Activated naive CD4-positive, alpha-beta T cell treated with anti-CD3 and anti-CD28 coated beads, Interleukin-2, amount 50 U/mL, for 72 hours (primary cell): ENCODE measurements around the gene APOBEC3G. TPM values are rescaled to one million over a fixed set of nuclear protein-coding genes. Genes with fewer than 3 reads are reported as not detected.
"Not testable (repeated sequence)": the region's sequence is repeated elsewhere in the genome, so short reads cannot be mapped to it uniquely, and the experiment has no call there.

Source experiments
- ATAC-seq, 2 donors: fragments of 150-1000 bp; cut with Tn5 transposase; 2 replicates each; pipeline ENCODE4 v1.10.0; 2021; ENCODE audit warnings: mild to moderate bottlenecking in 2 of 2, moderate library complexity in 2 of 2
- DNase-seq, 2 donors: peaks; one replicate each; pipeline ENCODE4 v3.0.0; 2021 to 2022; ENCODE audit warnings: low spot score in 2 of 2
- H3K27ac Mint-ChIP-seq, 2 donors: one replicate each; pipeline ENCODE4 v1.8.0; 2022; ENCODE audit warnings: mild to moderate bottlenecking in 2 of 2, mixed read lengths in 2 of 2
- H3K36me3 Mint-ChIP-seq, 2 donors: one replicate each; pipeline ENCODE4 v1.8.0; 2022; ENCODE audit warnings: mixed read lengths in 2 of 2
- H3K9me3 Mint-ChIP-seq, 2 donors: one replicate each; pipeline ENCODE4 v1.8.0; 2022; ENCODE audit warnings: mixed read lengths in 2 of 2
- total RNA-seq, 2 donors: library from RNA; stranded (reverse); gene quantifications; one replicate each; pipeline ENCODE4 v1.2.3, GENCODE V29; 2022

The APOBEC3G gene
- total RNA-seq, 2 donors from 2014 or later = 29.1 to 48.3 TPM

- Mint-ChIP-seq H3K36me3 (no peaks in the 10 kb centered on the region), H3K9me3 (no peaks in the 10 kb centered on the region), H3K27ac (no peak overlapping the region)
- DNase-seq (no peak), ATAC-seq (no peak)
Observed at GRCh38 chr22:39055658-39056057, 21.4 kb upstream of the APOBEC3G start.

GRCh38 chr22:39061290-39061689 lies 15.8 kb upstream of the APOBEC3G start:
- H3K9me3 Mint-ChIP-seq, DNase-seq, H3K36me3 Mint-ChIP-seq: not testable (repeated sequence)

GRCh38 chr22:39061951-39062350 lies 15.1 kb upstream of the APOBEC3G start:
- DNase-seq, H3K27ac Mint-ChIP-seq, ATAC-seq, H3K36me3 Mint-ChIP-seq, H3K9me3 Mint-ChIP-seq: not testable (repeated sequence)

More at GRCh38 chr22:39061290-39061689, 15.8 kb upstream of the APOBEC3G start:
- ATAC-seq, H3K27ac Mint-ChIP-seq: not testable (repeated sequence)

GRCh38 chr22:39063904-39064303 lies 13.2 kb upstream of the APOBEC3G start:
- H3K27ac Mint-ChIP-seq = peak overlapping the region in 1 of 2 donors; percentile 19
- not testable (repeated sequence) for ATAC-seq, DNase-seq, H3K9me3 Mint-ChIP-seq, H3K36me3 Mint-ChIP-seq

- not testable (repeated sequence) for H3K9me3 Mint-ChIP-seq, DNase-seq, H3K36me3 Mint-ChIP-seq, H3K27ac Mint-ChIP-seq
- peak in 1 of 2 donors; percentile 33 for ATAC-seq
Observed at GRCh38 chr22:39066442-39067276, 10.4 kb upstream of the APOBEC3G start.

GRCh38 chr22:39068033-39068785 lies 8.9 kb upstream of the APOBEC3G start:
- no peaks in the 10 kb centered on the region for H3K36me3 Mint-ChIP-seq
- no peaks in the 10 kb centered on the region for H3K9me3 Mint-ChIP-seq
- H3K27ac Mint-ChIP-seq = no peak overlapping the region
- DNase-seq (no peak), ATAC-seq (no peak)

- DNase-seq (no peak), ATAC-seq (no peak)
- Mint-ChIP-seq H3K9me3 (no peaks in the 10 kb centered on the region), H3K27ac (no peak overlapping the region), H3K36me3 (no peaks in the 10 kb centered on the region)
Observed at GRCh38 chr22:39070186-39070585, 6.9 kb upstream of the APOBEC3G start.

GRCh38 chr22:39072581-39072981 lies 4.5 kb upstream of the APOBEC3G start:
- not testable (repeated sequence) for DNase-seq, H3K36me3 Mint-ChIP-seq, ATAC-seq, H3K27ac Mint-ChIP-seq, H3K9me3 Mint-ChIP-seq

GRCh38 chr22:39073981-39074380 lies 3.1 kb upstream of the APOBEC3G start:
- no peaks in the 10 kb centered on the region for H3K9me3 Mint-ChIP-seq
- ATAC-seq = no peak

GRCh38 chr22:39076155-39077025 lies 685 bp upstream of the APOBEC3G start:
- Mint-ChIP-seq H3K36me3 (peaks cover 0 to 11% of the 10 kb centered on the region in 2 donors), H3K27ac (peak overlapping the region; percentile 84 to 91)
- DNase-seq, ATAC-seq, H3K9me3 Mint-ChIP-seq: not testable (repeated sequence)

More at GRCh38 chr22:39073981-39074380, 3.1 kb upstream of the APOBEC3G start:
- no peak for DNase-seq
- H3K27ac Mint-ChIP-seq = no peak overlapping the region
- peaks cover 0 to 11% of the 10 kb centered on the region in 2 donors for H3K36me3 Mint-ChIP-seq

GRCh38 chr22:39077912-39078311 lies 837 bp downstream of the APOBEC3G start:
- ATAC-seq, H3K9me3 Mint-ChIP-seq, DNase-seq: not testable (repeated sequence)
- peak overlapping the region; percentile 91 to 92 for H3K27ac Mint-ChIP-seq
- peaks cover 0 to 11% of the 10 kb centered on the region in 2 donors for H3K36me3 Mint-ChIP-seq

GRCh38 chr22:39078329-39078728 lies 1.3 kb downstream of the APOBEC3G start:
- Mint-ChIP-seq H3K9me3 (no peaks in the 10 kb centered on the region), H3K36me3 (peaks cover 0 to 11% of the 10 kb centered on the region in 2 donors)
- no peak for ATAC-seq

GRCh38 chr22:39079054-39079637 lies 2.1 kb downstream of the APOBEC3G start:
- not testable (repeated sequence) for H3K27ac Mint-ChIP-seq, H3K9me3 Mint-ChIP-seq, DNase-seq, ATAC-seq
- peaks cover 0 to 11% of the 10 kb centered on the region in 2 donors for H3K36me3 Mint-ChIP-seq

More at GRCh38 chr22:39078329-39078728, 1.3 kb downstream of the APOBEC3G start:
- DNase-seq = no peak
- peak overlapping the region; percentile 91 to 92 for H3K27ac Mint-ChIP-seq

- Mint-ChIP-seq H3K27ac (no peak overlapping the region), H3K9me3 (no peaks in the 10 kb centered on the region), H3K36me3 (peaks cover 0 to 11% of the 10 kb centered on the region in 2 donors)
- ATAC-seq (no peak), DNase-seq (no peak)
Observed at GRCh38 chr22:39080052-39080762, 3.1 kb downstream of the APOBEC3G start.

- no peak for ATAC-seq
- Mint-ChIP-seq H3K9me3 (no peaks in the 10 kb centered on the region), H3K27ac (peak overlapping the region in 1 of 2 donors; percentile 51), H3K36me3 (peaks cover 0 to 11% of the 10 kb centered on the region in 2 donors)
- DNase-seq = no peak
Observed at GRCh38 chr22:39081016-39081415, 3.9 kb downstream of the APOBEC3G start.
